ENCODE results near the gene GPR32. TPM values are rescaled to one million over a fixed set of nuclear protein-coding genes. Genes with fewer than 3 reads are reported as not detected.
A peak's percentile ranks its signal among the peaks of the same experiment; 100 is the strongest.

GPR32 gene
- total RNA-seq, 1 donor = not detected

- no peak overlapping the region for H2AFZ ChIP-seq (ENCODE audit: low read length)
- H3K27ac ChIP-seq (ENCODE audit: low read depth, low read length) = no peak overlapping the region
- H3K36me3 ChIP-seq (ENCODE audit: insufficient read depth, low read length) = no peaks in the 10 kb centered on the region
- H3K4me3 ChIP-seq (ENCODE audit: insufficient read depth, low read length) = no peak overlapping the region
- no peak overlapping the region for H3K4me2 ChIP-seq (ENCODE audit: insufficient read depth, low read length)
- peaks cover 28% of the 10 kb centered on the region for H3K27me3 ChIP-seq (ENCODE audit: insufficient read depth, low read length)
- DNase-seq (ENCODE audit: insufficient read length, low spot score, missing footprints) = no peak
- H3K4me1 ChIP-seq (ENCODE audit: insufficient read depth, low read length) = no peaks in the 10 kb centered on the region
- H3K9me3 ChIP-seq (ENCODE audit: low read depth, low read length) = no peaks in the 10 kb centered on the region
- no peaks in the 10 kb centered on the region for H3K79me2 ChIP-seq (ENCODE audit: insufficient read depth, low read length)
- no peak for TF ChIP-seq CTCF (IDR thresholded peaks at IDR 0.05; ENCODE audit: extremely low read depth, low read depth, low read length)
- H4K20me1 ChIP-seq (ENCODE audit: insufficient read depth, low read length) = no peaks in the 10 kb centered on the region
These were observed 51.0 kb downstream of the GPR32 start for GRCh38 chr19:50821248-50821612.

Small RNAs within 50 kb of the gene (small RNA-seq; reads per million reads assigned to genes)
- gene SNORD88A = 73.5 reads per million, percentile 97 among the genes with 10 or more reads in this experiment
- gene SNORD88B = not detected
- not detected for gene SNORD88C

Other genes with a start within 250 kb of the GPR32 start
- gene LRRC4B, start 202.0 kb upstream of the GPR32 start, total RNA-seq = not detected in 2 replicates
- gene SYT3, start 130.6 kb upstream of the GPR32 start, total RNA-seq = 0.36 TPM in 1 of 2 replicates, not detected in the other
- gene C19orf81, start 121.0 kb upstream of the GPR32 start, total RNA-seq = not detected in 2 replicates
- 0.88 and 1.1 TPM in 2 replicates for gene SHANK1, start 50.7 kb upstream of the GPR32 start, total RNA-seq
- 19.7 and 23.5 TPM in 2 replicates for gene CLEC11A, start 47.1 kb upstream of the GPR32 start, total RNA-seq
- not detected in 2 replicates for gene ACP4, start 20.0 kb downstream of the GPR32 start, total RNA-seq
- not detected in 2 replicates for gene KLK1, start 53.3 kb downstream of the GPR32 start, total RNA-seq
- not detected in 2 replicates for gene KLK15, start 63.1 kb downstream of the GPR32 start, total RNA-seq
- not detected in 2 replicates for gene KLK3, start 84.5 kb downstream of the GPR32 start, total RNA-seq
- gene KLK2, start 103.0 kb downstream of the GPR32 start, total RNA-seq = not detected in 2 replicates
- 0.29 TPM in 1 of 2 replicates, not detected in the other for gene KLK4, start 140.9 kb downstream of the GPR32 start, total RNA-seq
- not detected in 2 replicates for gene KLK5, start 182.6 kb downstream of the GPR32 start, total RNA-seq
- not detected in 2 replicates for gene KLK6, start 199.1 kb downstream of the GPR32 start, total RNA-seq
- gene KLK7, start 213.5 kb downstream of the GPR32 start, total RNA-seq = not detected in 2 replicates
- not detected in 2 replicates for gene KLK8, start 231.1 kb downstream of the GPR32 start, total RNA-seq
- gene KLK10, start 249.2 kb downstream of the GPR32 start, total RNA-seq = not detected in 2 replicates